OCI-LY1 (cell line): ENCODE data around the gene THUMPD3.

ENCODE experiments used
- CTCF ChIP-seq: fragments of 200-600 bp; sonication (generic), shearing (Covaris generic); IDR thresholded peaks from 2 replicates; pipeline ENCODE4 v1.5.1; 2017; ENCODE audit warnings: mild to moderate bottlenecking, antibody characterized with exemption, low read length, moderate library complexity, mixed read lengths
- EZH2 ChIP-seq: fragments of 200-600 bp; sonication (generic), shearing (Covaris generic); IDR thresholded peaks from 2 replicates; pipeline ENCODE4 v1.8.0; 2017; ENCODE audit warnings: borderline replicate concordance, mixed run types, mild to moderate bottlenecking, antibody characterized with exemption, low read length, moderate library complexity, mixed read lengths

DNA sequence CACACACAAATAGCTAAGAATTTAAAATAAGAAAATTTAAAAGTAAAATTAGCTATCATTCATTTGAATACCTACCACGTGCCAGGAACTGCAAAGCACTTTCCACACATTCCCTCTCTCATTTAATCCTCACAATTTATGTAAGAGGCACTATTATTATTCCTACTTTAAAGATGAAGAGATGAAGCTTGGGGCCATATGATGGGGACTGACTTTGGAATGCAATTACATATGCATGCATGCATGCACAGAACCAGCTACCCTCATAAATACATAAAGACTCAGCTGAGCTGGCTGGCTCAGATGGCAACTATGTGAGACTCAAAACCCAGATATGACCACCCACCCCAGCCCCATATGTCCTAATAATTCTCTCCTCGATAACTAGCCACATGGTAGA, 31.7 kb upstream of the THUMPD3 start:
- TF ChIP-seq CTCF (no peak), EZH2 (no peak)
